NK-92 (cell line): Measurements from ENCODE around the gene LGI4.
"Not testable (repeated sequence)": the region's sequence is repeated elsewhere in the genome, so short reads cannot be mapped to it uniquely, and the experiment has no call there.

Experiments used
- DNase-seq: peaks from one replicate; lab custom pipeline; 2025; ENCODE audit not compliant: unreplicated experiment; lab: John Stamatoyannopoulos, UW

Gene LGI4

GRCh38 chr19:35160629-35161433 is 26.0 kb upstream of the LGI4 start:
- DNase-seq = no peak

- no peak for DNase-seq
Observed at GRCh38 chr19:35159606-35160005, 24.7 kb upstream of the LGI4 start.

DNA sequence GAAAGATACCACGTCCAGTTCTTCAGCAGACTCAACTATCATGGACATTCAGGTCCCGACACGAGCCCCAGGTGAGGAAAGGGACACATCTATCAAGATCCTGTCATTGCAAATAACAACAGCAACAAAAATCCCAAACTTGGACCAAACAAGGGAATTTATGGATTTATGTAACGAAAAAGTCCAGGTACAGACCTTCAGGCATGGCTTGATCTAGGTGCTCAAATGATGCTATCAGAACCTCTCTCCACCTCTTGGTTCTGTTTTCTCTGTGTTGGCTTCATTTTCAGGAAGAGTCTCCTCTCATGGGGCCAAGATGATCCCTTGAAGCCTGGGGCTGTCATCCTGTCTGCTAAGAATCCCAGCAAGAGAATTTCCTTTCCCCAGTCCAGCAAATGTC is 22.6 kb upstream of the LGI4 start:
- no peak for DNase-seq

DNA sequence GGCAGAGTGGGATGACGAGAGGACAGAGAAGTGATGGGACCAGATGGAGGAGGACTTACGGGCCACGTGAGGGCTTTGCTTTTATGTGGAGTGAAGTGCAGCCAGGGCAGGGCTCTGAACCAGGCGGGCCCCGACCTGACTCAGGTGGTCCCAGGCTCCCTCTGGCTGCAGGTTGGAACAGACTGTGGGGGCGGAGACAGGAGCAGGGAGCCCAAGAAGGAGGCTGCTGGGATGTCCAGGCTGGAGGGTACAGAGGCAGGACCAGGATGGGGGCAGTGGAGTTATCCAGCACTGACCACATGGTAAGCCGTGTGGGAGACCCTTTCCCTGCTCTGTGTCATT is 21.8 kb upstream of the LGI4 start:
- DNase-seq = no peak

DNA sequence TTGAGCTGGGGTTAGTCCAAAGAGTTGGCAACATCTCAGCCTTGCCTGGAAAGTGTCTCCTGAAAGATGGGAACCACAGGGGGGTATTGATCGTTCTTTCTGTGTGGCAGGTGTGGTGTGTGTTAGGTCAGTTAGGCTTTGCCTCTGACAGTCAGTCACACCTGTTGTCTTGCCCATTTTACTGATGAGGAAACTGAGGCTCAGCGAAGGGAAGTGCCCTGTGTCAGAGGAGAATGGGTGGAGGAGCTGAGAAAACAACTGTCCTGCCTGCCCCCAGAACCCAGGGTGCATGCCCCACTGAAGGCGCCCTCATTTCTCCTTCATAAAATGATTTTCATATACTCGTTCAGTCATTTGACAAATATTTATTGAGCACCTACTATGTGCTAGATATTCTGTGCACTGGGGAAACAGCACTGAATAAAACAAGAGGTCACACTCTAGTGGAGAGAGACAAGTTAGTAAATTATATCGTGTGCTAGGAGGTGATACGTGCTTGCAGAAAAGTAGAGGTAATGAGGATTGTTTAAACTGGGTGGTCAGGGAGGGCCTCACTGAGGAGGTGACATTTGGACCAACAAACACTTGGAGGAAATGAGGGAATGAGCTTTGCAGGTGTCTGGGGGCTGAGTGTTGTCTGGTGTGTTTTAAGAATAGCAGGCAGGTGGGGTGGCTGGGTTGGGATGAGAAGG is 21.3 kb upstream of the LGI4 start:
- DNase-seq = no peak

- DNase-seq = no peak
Observed at GRCh38 chr19:35155441-35155840, 20.6 kb upstream of the LGI4 start.

DNA sequence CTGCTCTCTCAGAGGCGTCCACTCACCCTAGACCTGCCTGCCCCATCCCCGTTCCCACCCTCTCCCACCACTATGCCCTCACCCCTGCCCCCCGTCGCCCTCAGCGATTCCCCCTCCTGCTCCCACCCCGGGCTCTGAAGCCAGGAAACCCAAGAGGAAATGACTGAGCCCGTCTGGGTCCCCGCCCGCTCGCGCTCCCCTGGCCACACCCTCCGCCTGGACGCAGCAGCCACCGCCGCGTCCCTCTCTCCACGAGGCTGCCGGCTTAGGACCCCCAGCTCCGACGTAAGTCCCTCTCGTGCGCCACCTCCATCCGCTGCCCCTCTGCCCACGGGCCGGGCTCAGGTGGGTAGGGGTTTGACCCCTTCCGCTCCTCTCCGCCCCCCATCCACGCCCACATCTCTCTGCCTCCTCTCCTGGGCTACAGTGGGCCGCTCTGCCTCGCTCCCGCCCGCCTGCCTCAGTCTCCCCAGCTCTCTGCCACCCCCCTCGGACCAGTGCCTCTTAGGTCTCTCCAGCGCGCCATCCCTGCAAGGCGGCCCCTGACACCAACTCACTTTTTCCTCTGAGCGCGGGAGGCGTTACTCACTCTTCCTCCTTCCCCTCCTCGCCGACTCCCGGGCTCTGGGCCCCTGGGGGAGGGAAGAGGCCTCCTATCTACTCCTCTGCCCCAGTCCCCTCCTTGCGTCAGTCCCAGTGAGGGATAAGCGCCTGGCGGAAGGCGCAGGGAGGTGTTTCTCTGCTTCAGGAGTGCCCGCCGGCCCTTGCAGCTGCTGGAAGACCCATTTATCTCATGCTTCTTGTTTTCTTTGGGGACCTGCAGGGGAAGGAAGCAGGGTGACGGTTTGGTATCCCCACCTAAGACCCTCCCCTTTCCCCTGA is 19.9 kb upstream of the LGI4 start, which contains the start of gene FXYD5:
FXYD5 (plus strand) TSS at position 211 of the 882 bp plus-strand sequence. CDS start 816 bp downstream, outside the sequence.
- DNase-seq = no peak

DNA sequence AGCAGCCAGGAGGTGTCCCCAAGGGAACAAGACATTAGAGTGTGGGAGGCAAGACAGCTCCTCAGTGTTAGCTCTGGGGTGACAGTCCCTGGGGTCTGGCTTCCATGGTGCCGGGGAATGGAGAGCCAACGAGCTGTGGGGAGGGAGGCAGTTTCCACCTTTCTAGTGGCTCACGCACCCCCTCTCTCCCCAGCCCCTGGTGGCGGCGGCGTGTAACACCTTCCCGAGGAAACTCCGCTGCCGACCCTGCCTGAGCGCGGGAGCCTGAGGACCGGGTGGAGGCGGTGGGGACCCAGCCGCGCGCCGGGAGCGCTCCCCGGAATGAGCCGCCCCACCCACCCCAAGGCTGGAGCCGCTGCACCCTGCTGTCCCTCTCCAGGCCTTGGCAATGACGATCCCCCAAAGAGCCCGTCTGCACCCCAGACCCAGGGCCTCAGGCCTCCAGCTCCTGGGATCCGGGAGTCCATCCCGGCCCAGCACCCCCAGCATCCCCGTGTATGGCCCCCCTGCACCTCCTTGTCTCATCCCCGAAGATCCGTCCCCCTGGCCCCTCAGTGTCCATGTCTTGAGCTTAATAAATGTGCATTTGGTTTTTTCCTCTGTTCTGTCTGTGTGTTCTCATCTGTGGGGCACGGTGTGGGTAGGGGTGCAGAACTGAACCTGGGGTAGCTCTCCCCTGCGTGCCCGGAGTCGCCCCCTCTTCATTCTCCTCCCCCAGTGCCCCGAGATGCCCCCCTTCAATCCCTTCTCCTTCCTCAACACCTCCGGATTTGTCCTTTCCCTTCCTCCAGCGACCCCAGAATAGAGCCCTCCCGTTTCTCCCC is 19.1 kb upstream of the LGI4 start:
- no peak for DNase-seq

- not testable (repeated sequence) for DNase-seq
Observed at GRCh38 chr19:35153129-35153522, 18.3 kb upstream of the LGI4 start.

DNA sequence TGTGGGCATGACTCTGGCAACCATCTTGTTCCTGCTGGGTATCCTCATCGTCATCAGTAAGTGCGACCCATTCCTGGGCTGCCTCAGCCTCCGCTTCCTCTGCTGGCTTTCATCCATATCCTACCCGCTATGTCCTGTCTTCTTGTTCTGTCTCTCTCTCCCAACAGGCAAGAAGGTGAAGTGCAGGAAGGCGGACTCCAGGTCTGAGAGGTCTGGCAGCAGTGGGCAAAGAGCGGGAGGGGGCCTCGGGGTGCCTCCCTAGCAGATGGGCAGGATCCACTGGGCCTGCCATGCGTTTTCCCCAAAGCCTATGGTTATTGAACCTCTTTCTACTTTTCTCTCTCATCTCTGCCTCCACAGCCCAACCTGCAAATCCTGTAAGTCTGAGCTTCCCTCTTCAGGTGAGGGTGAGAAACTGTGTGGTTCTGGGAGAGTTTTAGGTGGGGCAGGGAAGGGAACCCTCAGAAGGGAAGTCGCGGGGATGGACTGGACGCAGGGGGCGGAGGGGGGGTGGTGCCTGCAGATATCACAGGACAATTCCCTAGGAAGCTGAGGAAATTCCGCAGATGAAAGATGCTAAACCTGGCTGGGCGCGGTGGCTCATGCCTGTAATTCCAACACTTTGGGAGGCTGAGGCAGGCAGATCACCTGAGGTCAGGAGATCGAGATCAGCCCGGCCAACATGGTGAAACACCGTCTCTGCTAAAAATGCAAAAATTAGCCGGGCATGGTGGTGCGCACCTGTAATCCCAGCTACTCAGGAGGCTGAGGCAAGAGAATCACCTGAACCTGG is 16.6 kb upstream of the LGI4 start:
- DNase-seq = no peak

- no peak for DNase-seq
Observed at GRCh38 chr19:35150445-35150844, 15.6 kb upstream of the LGI4 start.

- DNase-seq = no peak
Observed at GRCh38 chr19:35149463-35149862, 14.6 kb upstream of the LGI4 start.

- DNase-seq = no peak
Observed at GRCh38 chr19:35146746-35147459, 12.0 kb upstream of the LGI4 start.

- no peak for DNase-seq
Observed at GRCh38 chr19:35144600-35145436, 10.0 kb upstream of the LGI4 start.

GRCh38 chr19:35144259-35144599 is 9.4 kb upstream of the LGI4 start:
- no peak for DNase-seq

DNA sequence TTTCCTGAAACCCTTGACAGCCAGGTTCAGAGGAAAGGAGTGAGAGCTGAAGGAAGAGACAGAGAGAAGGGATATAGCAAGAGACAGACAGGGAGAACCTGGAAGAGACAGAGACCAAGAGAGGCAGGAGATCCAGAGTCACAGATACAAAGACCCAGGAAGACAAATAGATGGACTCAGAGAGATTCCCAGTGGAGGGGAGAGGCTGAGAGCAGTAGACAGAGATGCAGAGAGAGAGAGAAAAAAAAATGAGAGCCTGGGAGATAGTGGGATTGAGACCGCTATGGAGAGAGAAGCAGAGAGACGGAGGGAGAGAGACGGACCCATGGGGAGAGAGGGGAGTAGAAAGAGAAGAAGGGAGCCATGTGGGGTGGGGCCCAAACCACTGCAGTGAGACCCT is 9.0 kb upstream of the LGI4 start:
- DNase-seq = no peak

DNA sequence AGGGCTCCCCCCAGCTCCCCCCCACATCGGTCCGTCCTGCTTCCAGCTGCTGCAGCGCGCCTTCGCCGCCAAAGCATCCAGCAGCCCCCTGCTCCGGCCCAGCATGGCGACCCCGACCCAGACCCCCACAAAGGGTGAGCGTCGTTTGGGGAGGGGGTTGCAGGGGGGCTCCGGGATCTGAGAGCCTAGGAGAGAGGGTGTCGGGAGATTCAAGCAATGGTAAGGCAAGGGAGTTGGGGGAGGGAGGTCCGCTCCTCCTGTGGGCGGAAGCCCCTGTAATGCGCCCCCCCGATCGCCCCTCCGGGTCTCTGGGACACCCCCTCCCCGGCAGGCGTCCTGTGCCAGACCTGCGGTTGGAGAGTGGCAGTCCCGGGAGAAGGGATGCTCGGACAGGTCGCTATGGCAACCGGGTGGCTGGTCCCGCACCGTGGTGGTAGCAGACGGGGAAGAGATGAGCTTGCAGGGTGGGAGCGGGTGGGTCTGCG is 8.4 kb upstream of the LGI4 start, which contains the start of gene FXYD7:
FXYD7 (plus strand) TSS at position 25 of the 485 bp plus-strand sequence; CDS start at position 104, 79 bp downstream.
- no peak for DNase-seq

DNA sequence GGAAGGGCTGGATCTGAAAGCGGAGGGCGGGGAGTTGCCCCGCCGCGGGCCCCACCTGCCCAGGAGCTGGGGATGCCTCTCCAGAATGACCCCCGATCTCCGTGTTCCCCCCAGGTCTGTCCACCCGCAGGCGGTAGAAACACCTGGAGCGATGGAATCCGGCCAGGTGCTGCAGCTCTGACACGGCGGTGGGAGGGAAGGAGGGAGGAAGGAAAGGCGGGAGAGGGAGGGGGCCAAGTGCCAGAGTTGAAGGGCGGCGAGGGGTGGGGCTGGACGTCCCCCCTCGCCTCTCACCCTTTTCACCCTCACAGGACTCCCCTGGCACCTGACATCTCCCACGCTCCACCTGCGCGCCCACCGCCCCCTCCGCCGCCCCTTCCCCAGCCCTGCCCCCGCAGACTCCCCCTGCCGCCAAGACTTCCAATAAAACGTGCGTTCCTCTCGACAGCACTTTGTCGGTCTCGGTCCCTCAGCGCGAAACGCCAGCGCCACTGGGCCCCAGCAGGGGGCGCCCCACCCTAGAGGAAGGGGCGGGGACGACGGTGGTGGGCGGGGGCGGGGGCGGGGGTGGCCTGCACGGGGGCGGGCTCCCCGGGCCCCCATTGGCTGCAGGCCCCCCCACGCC is 7.9 kb upstream of the LGI4 start:
- DNase-seq = no peak
